PC-3 (cell line): ENCODE data around the gene GUCA2B. TPM values are rescaled to one million over a fixed set of nuclear protein-coding genes. Genes with fewer than 3 reads are reported as not detected.

Source experiments
- ATAC-seq: fragments of 200-7000 bp; cut with Tn5 transposase; 2 replicates; pipeline ENCODE4 v1.9.1; 2020; ENCODE audit warnings: mild to moderate bottlenecking, moderate library complexity
- BruUV-seq: library from RNA; stranded (reverse); fragments of 400-500 nt; replicated peaks from 2 replicates; lab custom pipeline; 2021; lab: Mats Ljungman, UMichigan
- CTCF ChIA-PET: fragments of 300-600 bp; sonication (Branson Sonifier 250); formaldehyde crosslinking; loops from one replicate; lab custom pipeline; 2022; ENCODE audit warnings: antibody characterized with exemption; lab: Charles Lee
- POLR2A ChIA-PET: fragments of 300-600 bp; sonication (Branson Sonifier 250); formaldehyde crosslinking; loops from one replicate; lab custom pipeline; 2022; ENCODE audit warnings: antibody characterized with exemption; ENCODE audit not compliant: unreplicated experiment; lab: Charles Lee
- DNase-seq: peaks from one replicate; pipeline ENCODE4 v3.0.0-alpha.2; 2015
- H2AFZ ChIP-seq: fragments of 300-600 bp; sonication (generic); 2 replicates; pipeline ENCODE4 v1.6.0; 2016; ENCODE audit warnings: antibody characterized with exemption, low read length
- H3F3A ChIP-seq: fragments of 300-600 bp; sonication (generic); one replicate; pipeline ENCODE4 v1.6.0; 2017; ENCODE audit warnings: antibody characterized with exemption, low read length, control low read depth, mild to moderate bottlenecking; ENCODE audit not compliant: unreplicated experiment
- H3K27ac ChIP-seq: fragments of 300-600 bp; sonication (generic); 2 replicates; pipeline ENCODE4 v1.5.1; 2016; ENCODE audit warnings: mild to moderate bottlenecking, low read length
- H3K27me3 ChIP-seq: fragments of 300-600 bp; sonication (generic); 2 replicates; pipeline ENCODE4 v1.6.1; 2016; ENCODE audit warnings: low read length, mixed read lengths
- H3K36me3 ChIP-seq: fragments of 300-600 bp; sonication (generic); 2 replicates; pipeline ENCODE4 v1.6.1; 2016; ENCODE audit warnings: low read depth, mixed run types, low read length, mixed read lengths
- H3K4me1 ChIP-seq: fragments of 300-600 bp; sonication (generic); 2 replicates; pipeline ENCODE4 v1.5.1; 2016; ENCODE audit warnings: low read length; ENCODE audit not compliant: insufficient read depth
- H3K4me2 ChIP-seq: fragments of 300-600 bp; sonication (generic); 2 replicates; pipeline ENCODE4 v1.6.0; 2016; ENCODE audit warnings: low read length
- H3K4me3 ChIP-seq: fragments of 300-600 bp; sonication (generic); 2 replicates; pipeline ENCODE4 v1.5.1; 2016; ENCODE audit warnings: mild to moderate bottlenecking, low read length, mixed read lengths
- H3K79me2 ChIP-seq: fragments of 300-600 bp; sonication (generic); 2 replicates; pipeline ENCODE4 v1.6.1; 2017; ENCODE audit warnings: low read length, mixed read lengths
- H3K9ac ChIP-seq: fragments of 300-600 bp; sonication (generic); 2 replicates; pipeline ENCODE4 v1.6.0; 2016; ENCODE audit warnings: mild to moderate bottlenecking, low read length
- H3K9me2 ChIP-seq: fragments of 300-600 bp; sonication (generic); replicated peaks from 2 replicates; pipeline ENCODE4 v1.6.1; 2016; ENCODE audit warnings: mixed run types, low read length, mixed read lengths
- H3K9me3 ChIP-seq: fragments of 300-600 bp; sonication (generic); 2 replicates; pipeline ENCODE4 v1.6.1; 2016; ENCODE audit warnings: low read length, mixed read lengths
- H4K20me1 ChIP-seq: fragments of 300-600 bp; sonication (generic); 2 replicates; pipeline ENCODE4 v1.6.1; 2016; ENCODE audit warnings: low read length, mixed read lengths
- CTCF ChIP-seq: fragments of 300-600 bp; sonication (generic); conservative IDR thresholded peaks from 2 replicates; pipeline ENCODE4 v1.5.1; 2017; ENCODE audit warnings: antibody characterized with exemption, low read depth, mild to moderate bottlenecking, low read length
- EZH2 ChIP-seq: fragments of 300-600 bp; sonication (generic); IDR thresholded peaks from one replicate; pipeline ENCODE4 v1.6.1; 2017; ENCODE audit warnings: antibody characterized with exemption, mild to moderate bottlenecking, low read length; ENCODE audit not compliant: unreplicated experiment
- EZH2phosphoT487 ChIP-seq: fragments of 300-600 bp; sonication (generic); IDR thresholded peaks from 2 replicates; pipeline ENCODE4 v1.6.1; 2018; ENCODE audit warnings: mild to moderate bottlenecking, antibody characterized with exemption, low read length, borderline replicate concordance
- intact Hi-C: fragments of 100-400 bp; cut with micrococcal nuclease; formaldehyde crosslinking; loops from 2 replicates; pipeline ENCODE4 v1.9.0; 2023
- total RNA-seq: library from RNA; depleted of rRNA; stranded (reverse); fragments of >200 nt; gene quantifications from 2 replicates; pipeline ENCODE4 v1.2.3, GENCODE V29; 2014; rRNA removed

The GUCA2B gene
- total RNA-seq, 1 experiment from 2014 or later: not detected

- DNase-seq: no peak
- Histone ChIP-seq H4K20me1 (no peaks in the 10 kb centered on the region), H3K9ac (no peak overlapping the region), H3K4me3 (no peak overlapping the region), H2AFZ (no peak overlapping the region), H3K79me2 (peaks cover 29% of the 10 kb centered on the region), H3K36me3 (peaks cover 51% of the 10 kb centered on the region), H3K4me1 (peaks cover 25% of the 10 kb centered on the region), H3K9me3 (no peaks in the 10 kb centered on the region), H3K27me3 (no peaks in the 10 kb centered on the region), H3F3A (no peaks in the 10 kb centered on the region), H3K4me2 (no peak overlapping the region), H3K27ac (no peak overlapping the region), H3K9me2 (no peaks in the 10 kb centered on the region)
- intact Hi-C loops: no loop called here
- ATAC-seq: no peak
- no TSS peak for BruUV-seq
- no peak for TF ChIP-seq CTCF
- TF ChIP-seq EZH2: no peak
- TF ChIP-seq EZH2phosphoT487: no peak
- ChIA-PET POLR2A (no interaction called here), CTCF (no interaction called here)
These were observed 48.8 kb downstream of the GUCA2B start for GRCh38 chr1:42201986-42202385.

Other genes with a start within 250 kb of the GUCA2B start
- gene HIVEP3, start 234.5 kb upstream of the GUCA2B start, total RNA-seq: 8.4 and 9.8 TPM in 2 replicates
- gene GUCA2A, start 11.3 kb downstream of the GUCA2B start, total RNA-seq: not detected in 2 replicates
- gene FOXJ3, start 181.8 kb downstream of the GUCA2B start, total RNA-seq: 22.7 and 23.4 TPM in 2 replicates
- gene RIMKLA, start 227.4 kb downstream of the GUCA2B start, total RNA-seq: 3.5 and 4.5 TPM in 2 replicates